Endothelial cell of umbilical vein (primary cell): ENCODE measurements around the gene CHID1.

ENCODE experiments used
- CTCF ChIP-seq, 2 donors: IDR thresholded peaks; 1 replicate in 1 of 2; 2 replicates in 1 of 2; pipeline ENCODE4 v1.5.1; 2011; ENCODE audit warnings: low read length in 2 of 2, mild to moderate bottlenecking in 2 of 2, moderate library complexity in 2 of 2, control low read depth in 1 of 2, inconsistent platforms in 1 of 2, low read depth in 1 of 2; ENCODE audit not compliant: insufficient read depth in 1 of 2; ENCODE audit errors: extremely low read depth in 1 of 2
- MAX ChIP-seq: IDR thresholded peaks from 2 replicates; pipeline ENCODE4 v1.6.1; 2011; ENCODE audit not compliant: insufficient read depth, insufficient read length

- TF ChIP-seq CTCF (IDR thresholded peaks at IDR 0.05; ENCODE audit: extremely low read depth in 1 of 2, insufficient read depth in 1 of 2, low read depth in 1 of 2, low read length in 2 of 2): no peak
- no peak for TF ChIP-seq MAX
Measured at GRCh38 chr11:893008-893654, 17.5 kb downstream of the CHID1 start.
